ENCODE results near the gene MLN.

GRCh38 chr6:33813246-33813904, 9.6 kb upstream of the MLN start:
- TF ChIP-seq CTCF (IDR thresholded peaks at IDR 0.05) (no peak), CBX8 (IDR thresholded peaks at IDR 0.05) (no peak), USF2 (IDR thresholded peaks at IDR 0.05) (no peak), RFX5 (IDR thresholded peaks at IDR 0.05) (no peak), CEBPB (IDR thresholded peaks at IDR 0.05) (no peak), KDM5A (IDR thresholded peaks at IDR 0.05) (no peak), MAX (IDR thresholded peaks at IDR 0.05) (no peak), KDM1A (IDR thresholded peaks at IDR 0.05; ENCODE audit: low read depth) (no peak), HDAC2 (IDR thresholded peaks at IDR 0.05) (no peak), NR3C1 (IDR thresholded peaks at IDR 0.05) (no peak), RAD21 (conservative IDR thresholded peaks at IDR 0.05 in 1 of 2, IDR thresholded peaks at IDR 0.05 in 1 of 2) (no peak)
